Ovary (tissue), 3 donors: ENCODE measurements around the gene CNGA4.

ENCODE experiments used
- CTCF ChIP-seq, 3 donors: fragments of 450-650 bp in 2 of 3; fragments of 200-600 bp in 1 of 3; IDR thresholded peaks; one replicate each; pipeline versions ENCODE4 v1.5.1 to v1.8.0; 2016 to 2022; ENCODE audit warnings: antibody characterized with exemption in 3 of 3, mild to moderate bottlenecking in 1 of 3
- POLR2A ChIP-seq: fragments of 450-650 bp; IDR thresholded peaks from one replicate; pipeline ENCODE4 v1.6.1; 2017; ENCODE audit warnings: antibody characterized with exemption, mild to moderate bottlenecking, moderate library complexity
- donor health status: DM: no; HTN: no; CAD: no.

GRCh38 chr11:6196396-6196795 is 42.5 kb upstream of the CNGA4 start:
- TF ChIP-seq POLR2A (no peak), CTCF (IDR thresholded peaks at IDR 0.05) (no peak)
